KOPT-K1 (cell line): Measurements from ENCODE around the gene SRPK2.
"Not testable (repeated sequence)": the region's sequence is repeated elsewhere in the genome, so short reads cannot be mapped to it uniquely, and the experiment has no call there.

Experiments
- H3K27ac ChIP-seq: fragments of 200-600 bp; sonication (generic); 2 replicates; pipeline ENCODE4 v1.5.1; 2016; ENCODE audit warnings: antibody characterized with exemption, mild to moderate bottlenecking, low read depth, low read length; ENCODE audit not compliant: poor library complexity, severe bottlenecking
- H3K36me3 ChIP-seq: fragments of 200-600 bp; sonication (generic); 2 replicates; pipeline ENCODE4 v1.5.1; 2017; ENCODE audit warnings: antibody characterized with exemption, mild to moderate bottlenecking, low read length, moderate library complexity; ENCODE audit not compliant: insufficient read depth
- H3K9me3 ChIP-seq: fragments of 200-600 bp; sonication (generic); 2 replicates; pipeline ENCODE4 v1.5.1; 2017; ENCODE audit warnings: antibody characterized with exemption, low read length, mild to moderate bottlenecking; ENCODE audit not compliant: insufficient read depth, poor library complexity, severe bottlenecking

Gene SRPK2

GRCh38 chr7:105250239-105250638 lies 138.5 kb downstream of the SRPK2 start:
- Histone ChIP-seq H3K27ac (no peak overlapping the region), H3K9me3 (no peaks in the 10 kb centered on the region), H3K36me3 (peaks cover 3% of the 10 kb centered on the region; the same call in 1 of the 2 replicates)

- H3K9me3 ChIP-seq = no peaks in the 10 kb centered on the region
- no peak overlapping the region for H3K27ac ChIP-seq
- peaks cover 7% of the 10 kb centered on the region; the same call in 1 of the 2 replicates for H3K36me3 ChIP-seq
Observed at GRCh38 chr7:105249216-105249615, 139.5 kb downstream of the SRPK2 start.

DNA sequence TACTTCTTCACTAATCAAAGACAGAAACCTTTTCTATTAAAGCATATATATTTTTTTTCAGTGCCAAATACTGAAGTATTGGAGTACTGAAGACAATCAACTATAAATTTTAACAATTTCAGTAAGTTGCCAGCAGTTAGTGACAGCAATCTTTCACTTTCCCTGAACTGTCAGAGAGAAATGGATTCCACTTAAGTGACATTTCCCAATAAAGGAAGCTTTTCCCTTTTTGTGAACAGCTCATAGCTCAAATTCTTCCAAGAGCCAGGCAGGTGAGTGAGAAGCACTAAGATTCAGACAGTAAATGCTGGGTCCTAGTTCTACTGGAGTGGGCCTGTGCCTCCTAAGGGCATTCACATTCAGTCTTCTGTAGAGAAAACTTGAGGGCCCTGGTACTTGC lies 142.0 kb downstream of the SRPK2 start:
- Histone ChIP-seq H3K9me3 (no peaks in the 10 kb centered on the region), H3K36me3 (peaks cover 7% of the 10 kb centered on the region; the same call in 1 of the 2 replicates), H3K27ac (peak overlapping the region; percentile 37)

DNA sequence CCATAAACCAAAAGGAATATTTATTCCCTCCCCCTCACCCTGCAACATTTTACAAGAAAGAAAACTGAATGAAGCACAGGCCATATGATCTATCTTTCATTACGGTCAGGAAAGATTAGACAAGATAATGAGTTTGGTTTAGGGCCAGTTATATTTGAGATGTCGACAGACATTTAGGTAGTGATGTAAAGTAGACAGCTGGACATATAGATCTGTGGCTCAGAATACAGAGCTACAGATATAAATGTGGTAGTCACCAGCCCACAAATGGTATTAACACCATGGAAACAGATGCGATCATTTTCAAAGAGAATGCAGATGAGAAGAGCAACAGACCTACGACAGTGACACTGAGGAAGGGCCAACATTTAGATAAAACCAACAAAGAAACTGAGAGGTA lies 142.5 kb downstream of the SRPK2 start:
- Histone ChIP-seq H3K27ac (peak overlapping the region; percentile 27), H3K9me3 (no peaks in the 10 kb centered on the region), H3K36me3 (peaks cover 7% of the 10 kb centered on the region; the same call in 1 of the 2 replicates)

DNA sequence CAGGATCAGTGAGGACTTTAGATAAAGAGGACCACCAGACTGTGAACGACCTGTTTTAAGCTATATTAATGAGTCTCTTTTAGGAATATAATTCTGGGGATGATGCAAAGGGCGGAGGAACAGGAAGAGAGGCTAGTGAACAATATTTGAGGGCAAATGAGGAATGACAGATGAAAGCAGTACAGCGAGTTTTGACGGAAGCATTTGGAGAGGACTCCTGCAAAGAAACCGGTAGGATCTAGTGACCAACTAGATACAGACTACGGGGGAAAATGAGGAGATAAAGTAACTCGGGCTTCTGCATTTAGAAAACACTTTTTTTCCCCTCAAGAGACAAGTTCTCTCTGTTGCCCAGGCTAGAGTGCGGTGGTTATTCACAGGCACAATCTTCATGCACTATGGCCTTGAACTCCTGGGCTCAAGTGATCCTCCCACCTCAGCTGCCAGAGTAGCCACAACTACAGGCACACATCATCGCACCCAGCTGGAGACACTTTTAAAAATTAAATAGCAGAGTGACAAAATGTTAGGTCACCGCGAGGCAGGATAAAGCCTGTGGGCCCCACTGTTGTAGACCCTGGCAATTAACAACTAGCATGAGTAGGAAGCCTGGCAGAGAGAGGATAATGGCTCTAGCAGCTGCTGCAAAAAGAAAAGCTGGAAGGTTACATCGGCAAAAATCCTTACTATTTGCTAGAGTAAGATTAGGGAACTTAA lies 143.2 kb downstream of the SRPK2 start:
- Histone ChIP-seq H3K27ac (peak overlapping the region; percentile 27), H3K9me3 (no peaks in the 10 kb centered on the region), H3K36me3 (peaks cover 7% of the 10 kb centered on the region; the same call in 1 of the 2 replicates)

DNA sequence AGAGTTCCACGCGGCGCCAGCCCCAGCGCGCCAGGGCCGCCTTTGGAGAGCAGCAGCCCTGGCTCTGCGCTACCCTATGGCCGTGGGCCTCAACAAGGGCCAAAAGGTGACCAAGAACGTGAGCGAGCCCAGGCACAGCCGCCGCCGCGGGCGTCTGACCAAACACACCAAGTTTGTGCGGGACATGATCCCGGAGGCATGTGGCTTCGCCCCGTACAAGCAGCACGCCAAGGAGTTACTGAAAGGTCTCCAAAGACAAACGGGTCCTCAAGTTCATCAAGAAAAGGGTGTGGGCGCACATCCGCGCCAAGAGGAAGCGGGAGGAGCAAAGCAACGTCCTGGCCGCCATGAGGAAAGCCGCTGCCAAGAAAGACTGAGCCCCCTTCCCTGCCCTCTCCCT lies 144.1 kb downstream of the SRPK2 start:
- Histone ChIP-seq H3K27ac (no peak overlapping the region), H3K36me3 (peaks cover 7% of the 10 kb centered on the region; the same call in 1 of the 2 replicates), H3K9me3 (no peaks in the 10 kb centered on the region)

DNA sequence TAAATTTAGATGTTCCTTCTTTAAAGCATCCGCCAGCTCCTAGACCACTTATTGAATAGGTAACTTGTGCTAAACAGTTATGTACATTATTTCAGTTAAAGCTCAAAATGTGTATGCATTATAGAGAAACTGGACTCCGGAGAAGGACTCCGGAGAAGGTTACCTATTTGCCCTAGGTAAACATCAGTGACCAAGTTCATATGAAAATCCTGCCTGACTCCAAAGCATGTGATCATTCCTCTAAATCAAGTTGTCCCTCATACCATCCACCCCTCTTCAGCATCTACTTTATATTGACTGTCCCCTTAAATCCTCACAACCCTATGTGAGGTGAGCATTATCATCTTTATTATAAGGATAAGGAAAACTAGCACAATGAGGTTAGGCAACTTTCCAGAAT lies 147.5 kb downstream of the SRPK2 start:
- Histone ChIP-seq H3K9me3 (no peaks in the 10 kb centered on the region), H3K27ac (no peak overlapping the region), H3K36me3 (peaks cover 7% of the 10 kb centered on the region; the same call in 1 of the 2 replicates)

DNA sequence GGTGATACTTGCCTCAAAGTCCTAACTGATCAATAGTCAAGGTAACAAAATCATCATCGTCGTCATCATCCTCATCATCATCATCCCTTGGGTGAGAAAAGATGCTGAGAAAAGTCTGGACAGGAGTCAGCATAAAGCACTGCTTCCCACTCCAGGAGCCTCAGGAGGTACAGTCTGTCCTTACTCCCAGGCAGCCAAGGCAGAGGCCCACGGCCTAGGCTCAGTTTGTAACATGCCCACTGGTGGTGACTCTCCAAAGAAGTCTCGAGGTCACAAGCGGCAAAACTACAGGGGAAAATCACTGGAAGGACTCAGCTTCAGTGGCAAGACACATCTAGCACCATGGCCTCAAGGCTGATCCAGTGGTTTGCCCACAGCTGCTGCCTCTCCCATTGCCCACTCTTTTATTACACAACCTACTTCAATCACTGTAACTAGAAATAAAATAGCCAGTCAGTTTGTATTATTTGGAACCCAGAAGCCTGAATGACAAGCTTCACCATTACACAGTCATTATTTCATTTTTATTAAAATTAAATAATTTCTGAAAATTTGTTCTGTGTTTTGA lies 150.4 kb downstream of the SRPK2 start:
- no peaks in the 10 kb centered on the region for H3K9me3 ChIP-seq
- H3K36me3 ChIP-seq = no peaks in the 10 kb centered on the region
- no peak overlapping the region for H3K27ac ChIP-seq

- Histone ChIP-seq H3K27ac (no peak overlapping the region), H3K36me3 (peaks cover 31% of the 10 kb centered on the region)
Observed at GRCh38 chr7:105234886-105235285, 153.8 kb downstream of the SRPK2 start.

DNA sequence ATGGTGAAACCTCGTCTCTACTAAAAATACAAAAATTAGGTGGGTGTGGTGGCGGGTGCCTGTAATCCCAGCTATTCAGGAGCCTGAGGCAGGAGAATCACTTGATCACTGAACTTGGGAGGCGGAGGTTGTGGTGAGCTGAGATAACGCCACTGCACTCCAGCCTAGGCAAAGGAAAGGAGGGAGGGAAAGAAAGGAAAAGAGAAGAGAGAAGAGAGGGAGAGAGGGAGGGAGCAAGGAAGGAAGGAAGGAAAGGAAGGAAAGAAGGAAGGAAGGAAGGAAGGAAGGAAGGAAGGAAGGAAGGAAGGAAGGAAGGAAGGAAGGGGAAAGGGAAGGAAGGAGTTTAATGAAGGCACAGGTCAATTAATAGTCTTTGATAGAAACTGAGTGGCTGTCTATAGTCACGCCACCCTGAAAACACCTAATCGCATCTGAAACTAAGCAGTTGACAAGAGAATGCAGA lies 155.9 kb downstream of the SRPK2 start:
- H3K27ac ChIP-seq, H3K9me3 ChIP-seq: not testable (repeated sequence)
- peaks cover 44% of the 10 kb centered on the region for H3K36me3 ChIP-seq

More at GRCh38 chr7:105234886-105235285, 153.8 kb downstream of the SRPK2 start:
- H3K9me3 ChIP-seq = no peaks in the 10 kb centered on the region

- Histone ChIP-seq H3K27ac (no peak overlapping the region), H3K36me3 (peaks cover 51% of the 10 kb centered on the region), H3K9me3 (peaks cover 15% of the 10 kb centered on the region)
Observed at GRCh38 chr7:105230486-105230885, 158.2 kb downstream of the SRPK2 start.

- H3K27ac ChIP-seq = no peak overlapping the region
- H3K9me3 ChIP-seq = peaks cover 15% of the 10 kb centered on the region
- H3K36me3 ChIP-seq = peaks cover 51% of the 10 kb centered on the region
Observed at GRCh38 chr7:105229641-105230040, 159.1 kb downstream of the SRPK2 start.

DNA sequence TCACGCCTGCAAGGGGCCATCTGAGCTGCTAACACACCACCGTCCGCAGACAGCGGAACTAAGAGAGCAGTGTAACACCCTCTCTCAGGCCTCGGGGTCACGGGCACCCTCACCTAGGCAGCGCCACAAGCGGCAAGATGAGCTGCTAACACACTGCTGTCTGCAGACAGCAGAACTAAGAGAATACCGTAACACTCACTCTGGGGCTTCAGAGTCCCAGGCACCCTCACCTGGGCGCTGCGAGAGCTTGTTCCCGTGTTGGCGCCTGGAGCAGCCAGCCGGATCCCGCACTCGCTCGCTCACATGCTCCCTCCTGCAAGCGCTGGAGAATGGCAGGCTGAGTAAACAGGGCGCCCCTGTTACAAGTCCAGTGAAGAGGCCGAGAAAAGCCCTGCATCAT lies 160.2 kb downstream of the SRPK2 start:
- Histone ChIP-seq H3K36me3 (peaks cover 51% of the 10 kb centered on the region), H3K9me3 (peaks cover 15% of the 10 kb centered on the region), H3K27ac (no peak overlapping the region)

DNA sequence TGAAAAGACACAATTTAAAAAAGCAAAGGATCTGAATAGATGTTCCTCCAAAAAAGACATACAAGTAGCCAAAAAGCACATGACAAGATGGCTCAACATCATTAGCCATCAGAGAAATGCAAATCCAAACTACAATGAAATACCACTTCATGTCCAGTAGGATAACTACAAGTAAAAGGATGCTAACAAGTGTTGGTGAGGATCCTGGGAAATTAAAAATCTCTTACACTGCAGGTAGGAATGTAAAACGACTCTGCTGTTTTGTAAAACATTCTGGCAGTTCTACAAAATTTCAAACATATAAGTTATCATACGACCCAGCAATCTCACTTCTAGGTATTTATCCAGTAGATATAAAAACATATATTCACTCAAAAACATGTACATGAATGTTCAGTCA lies 161.3 kb downstream of the SRPK2 start:
- peaks cover 15% of the 10 kb centered on the region for H3K9me3 ChIP-seq
- H3K27ac ChIP-seq = no peak overlapping the region
- H3K36me3 ChIP-seq = peaks cover 44% of the 10 kb centered on the region

DNA sequence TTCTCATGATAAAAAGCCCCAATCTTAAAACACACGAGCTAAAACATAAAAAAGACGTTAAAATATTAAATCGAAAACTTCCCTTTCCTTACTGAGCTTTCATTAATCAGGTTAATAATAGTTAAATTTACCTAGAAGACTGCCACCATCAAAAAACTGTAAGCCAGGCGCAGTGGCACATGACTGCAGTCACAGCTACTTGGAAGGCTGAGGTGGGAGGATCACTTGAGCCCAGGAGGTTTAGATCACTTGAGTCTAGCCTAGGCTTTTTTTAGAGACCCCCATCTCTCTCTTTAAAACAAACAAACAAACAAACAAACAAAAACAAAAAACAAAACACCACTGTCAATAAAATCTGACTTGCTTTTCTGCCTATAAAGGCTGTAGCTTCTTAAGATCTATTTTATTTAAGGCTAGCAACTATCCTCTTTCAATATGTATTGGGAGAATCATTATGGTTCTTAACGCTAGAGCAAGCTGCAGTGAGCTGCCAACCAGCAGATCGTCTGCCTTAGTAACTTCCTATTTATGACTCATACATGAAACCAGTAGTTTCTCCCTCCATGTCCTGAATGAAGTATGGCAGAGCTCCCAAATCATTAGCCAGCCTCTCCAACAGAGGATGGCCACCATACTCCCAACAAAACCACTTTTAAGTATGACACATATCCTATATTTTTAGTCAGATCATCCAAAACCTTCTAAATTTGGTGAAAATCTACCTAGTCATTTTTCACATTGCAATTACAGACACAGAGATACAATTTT lies 163.7 kb downstream of the SRPK2 start:
- Histone ChIP-seq H3K27ac (peak overlapping the region; percentile 38), H3K9me3 (peaks cover 15% of the 10 kb centered on the region), H3K36me3 (peaks cover 22% of the 10 kb centered on the region)
